Measurements from ENCODE around the gene IGSF21.

IGSF21 gene

GRCh38 chr1:18145851-18146618, 38.4 kb downstream of the IGSF21 start:
- no peak overlapping the region for H3K23ac ChIP-seq (ENCODE audit: low read length)
- no peak for DNase-seq
- H3K27ac ChIP-seq (ENCODE audit: low read depth, low read length): no peak overlapping the region
- H2AK5ac ChIP-seq (ENCODE audit: low read length): no peak overlapping the region
- no peak overlapping the region for H3K56ac ChIP-seq (ENCODE audit: low read length)
- H3K36me3 ChIP-seq (ENCODE audit: control insufficient read depth, insufficient read depth, low read length): no peaks in the 10 kb centered on the region
- no peaks in the 10 kb centered on the region for H3K4me1 ChIP-seq (ENCODE audit: control insufficient read depth, low read depth, low read length)
- no peaks in the 10 kb centered on the region for H3K27me3 ChIP-seq (ENCODE audit: insufficient read depth, low read length, poor library complexity)
- H3K4me3 ChIP-seq (ENCODE audit: low read length): no peak overlapping the region
- H3K4me2 ChIP-seq (ENCODE audit: low read length): no peak overlapping the region
- H3K9ac ChIP-seq (ENCODE audit: low read length): no peak overlapping the region
- no peak overlapping the region for H4K8ac ChIP-seq (ENCODE audit: low read depth, low read length)
- no CpG with 5 or more reads among the region's 8 CpGs for WGBS (ENCODE audit: extremely low coverage, insufficient coverage, low lambda C conversion rate)
- H3K4ac ChIP-seq (ENCODE audit: low read depth, low read length): no peak overlapping the region
- H3K79me1 ChIP-seq (ENCODE audit: low read length): no peaks in the 10 kb centered on the region
- no peaks in the 10 kb centered on the region for H3K79me2 ChIP-seq (ENCODE audit: control insufficient read depth, insufficient read depth, low read length)
- H3K18ac ChIP-seq (ENCODE audit: low read length): no peak overlapping the region
- no peak overlapping the region for H2BK15ac ChIP-seq (replicated peaks; ENCODE audit: low read depth)
- no peak overlapping the region for H2BK5ac ChIP-seq (ENCODE audit: low read length)
- no peak overlapping the region for H2BK120ac ChIP-seq (ENCODE audit: low read depth, low read length)
- no peak overlapping the region for H4K5ac ChIP-seq (ENCODE audit: low read length)

DNA sequence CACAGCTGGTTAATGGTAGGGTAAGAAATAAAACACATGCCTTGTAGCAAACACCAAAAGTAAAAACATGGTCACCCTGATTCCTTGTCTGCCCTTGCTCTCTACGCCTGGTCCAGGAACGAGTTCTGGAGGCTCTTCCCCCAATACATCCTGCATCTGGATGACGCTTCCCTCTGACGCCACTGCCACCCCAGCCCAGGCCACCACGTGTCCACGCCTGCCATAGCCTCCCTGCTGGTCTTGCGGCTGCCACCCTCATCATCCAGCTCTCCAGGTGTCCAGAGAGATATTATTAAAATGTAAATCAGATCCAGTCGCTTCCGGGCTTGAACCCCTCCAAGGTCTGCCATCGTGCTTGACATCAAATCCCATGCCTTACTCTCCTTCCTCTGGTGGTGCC, 39.3 kb downstream of the IGSF21 start:
- no peak overlapping the region for H3K27ac ChIP-seq (ENCODE audit: low read depth, low read length)
- H3K27me3 ChIP-seq (ENCODE audit: insufficient read depth, low read length, poor library complexity): no peaks in the 10 kb centered on the region
- H2BK120ac ChIP-seq (ENCODE audit: low read depth, low read length): no peak overlapping the region
- WGBS (ENCODE audit: extremely low coverage, insufficient coverage, low lambda C conversion rate): no CpG with 5 or more reads among the region's 10 CpGs
- no peak overlapping the region for H3K4ac ChIP-seq (ENCODE audit: low read depth, low read length)
- no peak overlapping the region for H2BK15ac ChIP-seq (replicated peaks; ENCODE audit: low read depth)
- no peaks in the 10 kb centered on the region for H3K4me1 ChIP-seq (ENCODE audit: control insufficient read depth, low read depth, low read length)
- no peaks in the 10 kb centered on the region for H3K79me2 ChIP-seq (ENCODE audit: control insufficient read depth, insufficient read depth, low read length)
- no peak overlapping the region for H3K18ac ChIP-seq (ENCODE audit: low read length)
- no peak overlapping the region for H3K4me2 ChIP-seq (ENCODE audit: low read length)
- H3K36me3 ChIP-seq (ENCODE audit: control insufficient read depth, insufficient read depth, low read length): no peaks in the 10 kb centered on the region
- no peak for DNase-seq
- no peak overlapping the region for H4K5ac ChIP-seq (ENCODE audit: low read length)
- H3K79me1 ChIP-seq (ENCODE audit: low read length): no peaks in the 10 kb centered on the region
- no peak overlapping the region for H3K4me3 ChIP-seq (ENCODE audit: low read length)
- H2BK5ac ChIP-seq (ENCODE audit: low read length): no peak overlapping the region
- no peak overlapping the region for H3K9ac ChIP-seq (ENCODE audit: low read length)
- no peak overlapping the region for H2AK5ac ChIP-seq (ENCODE audit: low read length)
- no peak overlapping the region for H3K56ac ChIP-seq (ENCODE audit: low read length)
- H3K23ac ChIP-seq (ENCODE audit: low read length): no peak overlapping the region
- no peak overlapping the region for H4K8ac ChIP-seq (ENCODE audit: low read depth, low read length)

- H3K4me2 ChIP-seq (ENCODE audit: low read length): no peak overlapping the region
- no peaks in the 10 kb centered on the region for H3K79me2 ChIP-seq (ENCODE audit: control insufficient read depth, insufficient read depth, low read length)
- H3K36me3 ChIP-seq (ENCODE audit: control insufficient read depth, insufficient read depth, low read length): no peaks in the 10 kb centered on the region
- H3K18ac ChIP-seq (ENCODE audit: low read length): no peak overlapping the region
- no peak overlapping the region for H2BK120ac ChIP-seq (ENCODE audit: low read depth, low read length)
- no peak overlapping the region for H3K9ac ChIP-seq (ENCODE audit: low read length)
- H3K23ac ChIP-seq (ENCODE audit: low read length): no peak overlapping the region
- no peaks in the 10 kb centered on the region for H3K27me3 ChIP-seq (ENCODE audit: insufficient read depth, low read length, poor library complexity)
- no peaks in the 10 kb centered on the region for H3K79me1 ChIP-seq (ENCODE audit: low read length)
- H4K5ac ChIP-seq (ENCODE audit: low read length): no peak overlapping the region
- no peak overlapping the region for H2AK5ac ChIP-seq (ENCODE audit: low read length)
- H4K8ac ChIP-seq (ENCODE audit: low read depth, low read length): no peak overlapping the region
- no peak for DNase-seq
- no peak overlapping the region for H3K4me3 ChIP-seq (ENCODE audit: low read length)
- H3K4ac ChIP-seq (ENCODE audit: low read depth, low read length): no peak overlapping the region
- WGBS (ENCODE audit: extremely low coverage, insufficient coverage, low lambda C conversion rate): no CpG with 5 or more reads among the region's 4 CpGs
- H3K56ac ChIP-seq (ENCODE audit: low read length): no peak overlapping the region
- no peaks in the 10 kb centered on the region for H3K4me1 ChIP-seq (ENCODE audit: control insufficient read depth, low read depth, low read length)
- H2BK15ac ChIP-seq (replicated peaks; ENCODE audit: low read depth): no peak overlapping the region
- H3K27ac ChIP-seq (ENCODE audit: low read depth, low read length): no peak overlapping the region
- H2BK5ac ChIP-seq (ENCODE audit: low read length): no peak overlapping the region
These were observed 40.1 kb downstream of the IGSF21 start for GRCh38 chr1:18147672-18148071.

- H3K4ac ChIP-seq (ENCODE audit: low read depth, low read length): no peak overlapping the region
- DNase-seq: no peak
- no peak overlapping the region for H3K9ac ChIP-seq (ENCODE audit: low read length)
- H2BK5ac ChIP-seq (ENCODE audit: low read length): no peak overlapping the region
- no peak overlapping the region for H4K8ac ChIP-seq (ENCODE audit: low read depth, low read length)
- no peaks in the 10 kb centered on the region for H3K4me1 ChIP-seq (ENCODE audit: control insufficient read depth, low read depth, low read length)
- no peak overlapping the region for H3K4me2 ChIP-seq (ENCODE audit: low read length)
- H3K23ac ChIP-seq (ENCODE audit: low read length): no peak overlapping the region
- H2BK120ac ChIP-seq (ENCODE audit: low read depth, low read length): no peak overlapping the region
- no peaks in the 10 kb centered on the region for H3K27me3 ChIP-seq (ENCODE audit: insufficient read depth, low read length, poor library complexity)
- no peaks in the 10 kb centered on the region for H3K79me1 ChIP-seq (ENCODE audit: low read length)
- H3K79me2 ChIP-seq (ENCODE audit: control insufficient read depth, insufficient read depth, low read length): no peaks in the 10 kb centered on the region
- H3K36me3 ChIP-seq (ENCODE audit: control insufficient read depth, insufficient read depth, low read length): no peaks in the 10 kb centered on the region
- H4K5ac ChIP-seq (ENCODE audit: low read length): no peak overlapping the region
- H3K56ac ChIP-seq (ENCODE audit: low read length): no peak overlapping the region
- no peak overlapping the region for H3K4me3 ChIP-seq (ENCODE audit: low read length)
- no CpG with 5 or more reads among the region's 5 CpGs for WGBS (ENCODE audit: extremely low coverage, insufficient coverage, low lambda C conversion rate)
- no peak overlapping the region for H3K18ac ChIP-seq (ENCODE audit: low read length)
- no peak overlapping the region for H2BK15ac ChIP-seq (replicated peaks; ENCODE audit: low read depth)
- H3K27ac ChIP-seq (ENCODE audit: low read depth, low read length): no peak overlapping the region
- H2AK5ac ChIP-seq (ENCODE audit: low read length): no peak overlapping the region
These were observed 40.9 kb downstream of the IGSF21 start for GRCh38 chr1:18148461-18148860.

- Histone ChIP-seq H2BK120ac (ENCODE audit: low read depth, low read length) (no peak overlapping the region), H3K27ac (ENCODE audit: low read depth, low read length) (no peak overlapping the region), H3K4ac (ENCODE audit: low read depth, low read length) (no peak overlapping the region), H2BK5ac (ENCODE audit: low read length) (no peak overlapping the region), H2BK15ac (replicated peaks; ENCODE audit: low read depth) (no peak overlapping the region), H2AK5ac (ENCODE audit: low read length) (no peak overlapping the region), H3K23ac (ENCODE audit: low read length) (peak overlapping the region; percentile 57), H3K18ac (ENCODE audit: low read length) (no peak overlapping the region), H3K4me2 (ENCODE audit: low read length) (no peak overlapping the region), H3K79me2 (ENCODE audit: control insufficient read depth, insufficient read depth, low read length) (no peaks in the 10 kb centered on the region), H4K8ac (ENCODE audit: low read depth, low read length) (no peak overlapping the region), H3K9ac (ENCODE audit: low read length) (no peak overlapping the region), H3K56ac (ENCODE audit: low read length) (no peak overlapping the region), H4K5ac (ENCODE audit: low read length) (no peak overlapping the region), H3K27me3 (ENCODE audit: insufficient read depth, low read length, poor library complexity) (no peaks in the 10 kb centered on the region), H3K4me1 (ENCODE audit: control insufficient read depth, low read depth, low read length) (no peaks in the 10 kb centered on the region), H3K79me1 (ENCODE audit: low read length) (no peaks in the 10 kb centered on the region), H3K4me3 (ENCODE audit: low read length) (no peak overlapping the region), H3K36me3 (ENCODE audit: control insufficient read depth, insufficient read depth, low read length) (no peaks in the 10 kb centered on the region)
- DNase-seq: peak; percentile 38
- no CpG with 5 or more reads among the region's 19 CpGs for WGBS (ENCODE audit: extremely low coverage, insufficient coverage, low lambda C conversion rate)
These were observed 41.5 kb downstream of the IGSF21 start for GRCh38 chr1:18149027-18149641.

All from mesendoderm (in vitro differentiated cells).